GM12878 (cell line): ENCODE measurements around the gene GIMAP6. TPM values are rescaled to one million over a fixed set of nuclear protein-coding genes. Genes with fewer than 3 reads are reported as not detected.

Experiments
- ASH2L ChIP-seq: fragments of 300-600, 200-600 bp; sonication (generic); IDR thresholded peaks from 2 replicates; pipeline ENCODE4 v1.6.1; 2017; ENCODE audit warnings: low read depth, mild to moderate bottlenecking, borderline replicate concordance
- ATF7 ChIP-seq: fragments of 450-650 bp; IDR thresholded peaks from 2 replicates; pipeline ENCODE4 v1.6.1; 2016; ENCODE audit warnings: low read depth, mild to moderate bottlenecking
- BCL3 ChIP-seq: IDR thresholded peaks from 2 replicates; pipeline ENCODE4 v1.6.1; 2011; ENCODE audit warnings: borderline replicate concordance, low read depth, mild to moderate bottlenecking, moderate library complexity, low read length; ENCODE audit not compliant: insufficient read depth, poor library complexity, severe bottlenecking
- CHD2 ChIP-seq: IDR thresholded peaks from 2 replicates; pipeline ENCODE4 v1.6.1; 2011; ENCODE audit warnings: low read depth, low read length, improper control_type of control experiment, borderline replicate concordance
- DPF2 ChIP-seq: fragments of 450-650 bp; IDR thresholded peaks from 2 replicates; pipeline ENCODE4 v1.6.1; 2017; ENCODE audit warnings: mild to moderate bottlenecking
- HDAC6 ChIP-seq: fragments of 200-600 bp; sonication (generic); IDR thresholded peaks from one replicate; pipeline ENCODE4 v1.8.0; 2017; ENCODE audit warnings: antibody characterized with exemption; ENCODE audit not compliant: unreplicated experiment
- IRF4 ChIP-seq: IDR thresholded peaks from 2 replicates; pipeline ENCODE4 v1.6.1; 2011; ENCODE audit warnings: low read depth, low read length
- JUNB ChIP-seq: IDR thresholded peaks from 2 replicates; pipeline ENCODE4 v1.6.1; 2016; ENCODE audit warnings: antibody characterized with exemption, mild to moderate bottlenecking
- NFIC ChIP-seq: IDR thresholded peaks from 2 replicates; pipeline ENCODE4 v1.6.1; 2012; ENCODE audit warnings: low read depth, mild to moderate bottlenecking, inconsistent platforms, low read length, moderate library complexity
- PBX3 ChIP-seq: IDR thresholded peaks from 2 replicates; pipeline ENCODE4 v1.6.1; 2011; ENCODE audit warnings: mild to moderate bottlenecking, low read depth, low read length, moderate library complexity; ENCODE audit not compliant: insufficient replicate concordance
- POLR2A ChIP-seq: IDR thresholded peaks from 2 replicates; pipeline ENCODE4 v1.6.1; 2011; ENCODE audit warnings: low read depth, mild to moderate bottlenecking, low read length
- SKIL ChIP-seq: fragments of 450-650 bp; IDR thresholded peaks from 2 replicates; pipeline ENCODE4 v1.6.1; 2017; ENCODE audit warnings: mild to moderate bottlenecking, low read depth, inconsistent platforms; ENCODE audit not compliant: poor library complexity, severe bottlenecking
- SMAD1 ChIP-seq: fragments of 450-650 bp; IDR thresholded peaks from 2 replicates; pipeline ENCODE4 v1.6.1; 2018; ENCODE audit warnings: mild to moderate bottlenecking, low read depth; ENCODE audit not compliant: partially characterized antibody
- polyA plus RNA-seq, 11 experiments: library from polyadenylated mRNA; depleted of rRNA in 4 of 11; unstranded in 6 of 11; stranded (reverse) in 5 of 11; fragments of >200 nt; fragmentation: Nextera tagmentation in 4 of 11; fragmentation: Illumina TruSeq in 1 of 11; extraction: Ambion mirVana in 4 of 11; extraction: Trizol in 1 of 11; gene quantifications; 1 replicate in 1 of 11; 2 replicates in 10 of 11; pipeline versions ENCODE4 v1.2.1 to v1.2.3, GENCODE V29; 2011 to 2016; ENCODE audit warnings: inconsistent platforms in 2 of 11, missing spikeins in 2 of 11, low read depth in 1 of 11
- total RNA-seq, 4 experiments: library from RNA; depleted of rRNA in 3 of 4; stranded (reverse); fragments of >200 nt in 3 of 4; fragmentation: Illumina TruSeq in 1 of 4; extraction: Trizol in 1 of 4; gene quantifications; 2 replicates each; pipeline versions ENCODE4 v1.2.1 to v1.2.3, GENCODE V29; 2013 to 2021

GIMAP6 gene
- total and polyA plus RNA-seq, 10 of the 15 experiments (the other 5 are each of a cell fraction or from before 2014, with no cell fraction given) = 6.2 to 49.2 (median 35.4) TPM

GRCh38 chr7:150585199-150585598, 47.0 kb downstream of the GIMAP6 start (continued):
- TF ChIP-seq SKIL = no peak
- TF ChIP-seq IRF4 = no peak
- TF ChIP-seq NFIC = no peak
- TF ChIP-seq BCL3 = no peak
- no peak for TF ChIP-seq HDAC6
- no peak for TF ChIP-seq CHD2
- TF ChIP-seq JUNB = no peak
- no peak for TF ChIP-seq POLR2A
- no peak for TF ChIP-seq ATF7
- TF ChIP-seq DPF2 = no peak
- TF ChIP-seq PBX3 = no peak
- no peak for TF ChIP-seq SMAD1
- no peak for TF ChIP-seq ASH2L
- TF ChIP-seq, all 136 proteins: peak for 0
